NCI-H1048 (cell line): Measurements from ENCODE around the gene DIO3.

Source experiments
- DNase-seq: peaks from one replicate; lab custom pipeline; 2025; lab: John Stamatoyannopoulos, UW

Gene DIO3

GRCh38 chr14:101583006-101583714, 21.9 kb downstream of the DIO3 start:
- DNase-seq: no peak

GRCh38 chr14:101583715-101584054, 22.4 kb downstream of the DIO3 start:
- DNase-seq: no peak

- no peak for DNase-seq
Observed at GRCh38 chr14:101584055-101584859, 23.0 kb downstream of the DIO3 start.

- no peak for DNase-seq
Observed at GRCh38 chr14:101585211-101585610, 23.9 kb downstream of the DIO3 start.

- DNase-seq: no peak
Observed at GRCh38 chr14:101586531-101587430, 25.5 kb downstream of the DIO3 start.

GRCh38 chr14:101587441-101587911, 26.2 kb downstream of the DIO3 start:
- DNase-seq: no peak

GRCh38 chr14:101588286-101588975, 27.1 kb downstream of the DIO3 start:
- DNase-seq: no peak

- no peak for DNase-seq
Observed at GRCh38 chr14:101588990-101589389, 27.7 kb downstream of the DIO3 start.

GRCh38 chr14:101589486-101590015, 28.3 kb downstream of the DIO3 start:
- no peak for DNase-seq

- no peak for DNase-seq
Observed at GRCh38 chr14:101590062-101590461, 28.8 kb downstream of the DIO3 start.

- DNase-seq: no peak
Observed at GRCh38 chr14:101590616-101591015, 29.3 kb downstream of the DIO3 start.

GRCh38 chr14:101591121-101591520, 29.8 kb downstream of the DIO3 start:
- DNase-seq: no peak

GRCh38 chr14:101591582-101591981, 30.3 kb downstream of the DIO3 start:
- no peak for DNase-seq

GRCh38 chr14:101593411-101594238, 32.3 kb downstream of the DIO3 start:
- no peak for DNase-seq

GRCh38 chr14:101594511-101595148, 33.3 kb downstream of the DIO3 start:
- DNase-seq: no peak

GRCh38 chr14:101595349-101595748, 34.1 kb downstream of the DIO3 start:
- DNase-seq: no peak

GRCh38 chr14:101595887-101596721, 34.8 kb downstream of the DIO3 start:
- DNase-seq: no peak

GRCh38 chr14:101596742-101597141, 35.4 kb downstream of the DIO3 start:
- DNase-seq: no peak

- no peak for DNase-seq
Observed at GRCh38 chr14:101598159-101598558, 36.9 kb downstream of the DIO3 start.
